Adrenal gland (tissue), 5 donors: ENCODE measurements around the gene RPS6KA2.

Source experiments
- POLR2A ChIP-seq, 2 donors: fragments of 450-650 bp; IDR thresholded peaks; one replicate each; pipeline ENCODE4 v1.6.1; 2017; ENCODE audit warnings: antibody characterized with exemption in 2 of 2, mild to moderate bottlenecking in 2 of 2, moderate library complexity in 1 of 2
- TF ChIP-seq, protein P1 (sequence below), 6 experiments: fragments of 450-650 bp in 4 of 6; fragments of 200-600 bp in 2 of 6; sonication (generic) in 1 of 6; IDR thresholded peaks; 1 replicate in 5 of 6; 2 replicates in 1 of 6; pipeline versions ENCODE4 v1.5.1 to v1.8.0; 2016 to 2021; ENCODE audit warnings: antibody characterized with exemption in 6 of 6, mild to moderate bottlenecking in 2 of 6, moderate library complexity in 1 of 6
- donor health status: DM: no; HTN: no; CAD: no.

DNA sequence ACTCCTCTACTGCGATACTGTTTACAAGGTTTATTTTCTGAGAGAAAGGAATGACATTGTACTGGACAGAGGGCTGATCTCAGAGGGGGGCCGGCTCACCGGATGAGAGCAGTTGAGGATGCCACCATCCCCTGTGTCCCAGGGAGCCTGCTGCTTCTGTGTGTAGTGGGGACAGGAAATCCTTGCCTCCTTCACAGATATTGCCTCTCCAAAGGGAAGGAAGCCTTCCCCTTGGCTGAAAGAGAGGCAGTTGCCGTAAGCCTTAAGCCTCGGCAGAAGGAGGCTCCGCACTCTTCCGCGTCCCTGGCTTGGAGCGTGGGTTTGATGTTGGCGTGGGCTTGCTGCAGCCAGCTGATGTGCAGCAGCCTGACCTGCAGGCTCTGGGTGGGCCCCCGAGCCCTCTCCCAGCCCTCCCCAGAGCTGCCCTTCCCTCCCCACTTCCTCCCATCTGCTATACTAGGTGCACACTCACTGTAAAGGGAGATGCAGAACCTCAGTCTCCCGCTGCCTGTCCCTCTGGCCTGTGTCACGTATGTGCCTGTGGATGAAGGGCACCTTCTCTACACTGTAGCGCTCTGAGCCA lies 45.7 kb upstream of the RPS6KA2 start:
- TF ChIP-seq, protein P1, sequence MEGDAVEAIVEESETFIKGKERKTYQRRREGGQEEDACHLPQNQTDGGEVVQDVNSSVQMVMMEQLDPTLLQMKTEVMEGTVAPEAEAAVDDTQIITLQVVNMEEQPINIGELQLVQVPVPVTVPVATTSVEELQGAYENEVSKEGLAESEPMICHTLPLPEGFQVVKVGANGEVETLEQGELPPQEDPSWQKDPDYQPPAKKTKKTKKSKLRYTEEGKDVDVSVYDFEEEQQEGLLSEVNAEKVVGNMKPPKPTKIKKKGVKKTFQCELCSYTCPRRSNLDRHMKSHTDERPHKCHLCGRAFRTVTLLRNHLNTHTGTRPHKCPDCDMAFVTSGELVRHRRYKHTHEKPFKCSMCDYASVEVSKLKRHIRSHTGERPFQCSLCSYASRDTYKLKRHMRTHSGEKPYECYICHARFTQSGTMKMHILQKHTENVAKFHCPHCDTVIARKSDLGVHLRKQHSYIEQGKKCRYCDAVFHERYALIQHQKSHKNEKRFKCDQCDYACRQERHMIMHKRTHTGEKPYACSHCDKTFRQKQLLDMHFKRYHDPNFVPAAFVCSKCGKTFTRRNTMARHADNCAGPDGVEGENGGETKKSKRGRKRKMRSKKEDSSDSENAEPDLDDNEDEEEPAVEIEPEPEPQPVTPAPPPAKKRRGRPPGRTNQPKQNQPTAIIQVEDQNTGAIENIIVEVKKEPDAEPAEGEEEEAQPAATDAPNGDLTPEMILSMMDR (IDR thresholded peaks at IDR 0.05): no peak
- TF ChIP-seq POLR2A (IDR thresholded peaks at IDR 0.05): no peak
